Endothelial cell of umbilical vein (primary cell): ENCODE results near the gene RBMS3. TPM values are rescaled to one million over a fixed set of nuclear protein-coding genes. Genes with fewer than 3 reads are reported as not detected.

Source experiments
- BruUV-seq: library from RNA; stranded (reverse); fragments of 400-500 nt; replicated peaks from 2 replicates; lab custom pipeline; 2021; lab: Mats Ljungman, UMichigan
- CTCF ChIA-PET: fragments of 300-600, 350-600 bp; sonication (Branson Sonifier 250); formaldehyde crosslinking; loops from one replicate; lab custom pipeline; 2021; ENCODE audit warnings: antibody characterized with exemption, inconsistent platforms; lab: Charles Lee
- POLR2A ChIA-PET: fragments of 300-600, 350-600 bp; sonication (Branson Sonifier 250); formaldehyde crosslinking; loops from one replicate; lab custom pipeline; 2021; ENCODE audit warnings: antibody characterized with exemption, inconsistent platforms; lab: Charles Lee
- DNase-seq: peaks from one replicate; pipeline ENCODE4 v3.0.0-alpha.2; 2011; ENCODE audit warnings: low read depth, low spot score
- FAIRE-seq: peaks from 2 replicates; lab custom pipeline; 2011; peaks lifted over from hg19 to GRCh38; lab: Jason Lieb, UNC
- H2AFZ ChIP-seq: 2 replicates; pipeline ENCODE4 v1.6.0; 2012; ENCODE audit warnings: low read depth, low read length, control low read depth, inconsistent platforms
- H3K27ac ChIP-seq: 2 replicates; pipeline ENCODE4 v1.5.1; 2011; ENCODE audit warnings: low read depth, mild to moderate bottlenecking, control low read depth, low read length, moderate library complexity; ENCODE audit not compliant: insufficient read depth
- H3K27me3 ChIP-seq, 2 experiments: 2 replicates each; pipeline versions ENCODE4 v1.6.0 to v1.6.1; 2011; ENCODE audit warnings: low read length in 2 of 2, mixed read lengths in 1 of 2; ENCODE audit not compliant: control insufficient read depth in 2 of 2, insufficient read depth in 2 of 2
- H3K36me3 ChIP-seq, 2 experiments: 2 replicates in 1 of 2; 3 replicates in 1 of 2; pipeline ENCODE4 v1.5.1; 2011; ENCODE audit warnings: low read length in 2 of 2, mild to moderate bottlenecking in 1 of 2, moderate library complexity in 1 of 2; ENCODE audit not compliant: control insufficient read depth in 2 of 2, insufficient read depth in 2 of 2; ENCODE audit errors: extremely low read depth in 1 of 2
- H3K4me1 ChIP-seq: 3 replicates; pipeline ENCODE4 v1.5.1; 2011; ENCODE audit warnings: mild to moderate bottlenecking, low read length; ENCODE audit not compliant: control insufficient read depth, insufficient read depth; ENCODE audit errors: extremely low read depth
- H3K4me2 ChIP-seq: 2 replicates; pipeline ENCODE4 v1.6.1; 2011; ENCODE audit warnings: low read length, control low read depth, mixed read lengths; ENCODE audit not compliant: insufficient read depth
- H3K4me3 ChIP-seq, 3 experiments: fragments of 200-600 bp in 1 of 3; sonication (generic), shearing (Covaris generic) in 1 of 3; replicated peaks in 1 of 3; 2 replicates each; pipeline ENCODE4 v1.5.1; 2011 to 2016; ENCODE audit warnings: control low read depth in 3 of 3, low read length in 3 of 3, mild to moderate bottlenecking in 2 of 3, inconsistent platforms in 1 of 3, low read depth in 1 of 3, moderate library complexity in 1 of 3; ENCODE audit not compliant: insufficient read depth in 1 of 3
- H3K79me2 ChIP-seq: 2 replicates; pipeline ENCODE4 v1.6.0; 2012; ENCODE audit warnings: low read length, inconsistent platforms; ENCODE audit not compliant: control insufficient read depth, insufficient read depth
- H3K9ac ChIP-seq: replicated peaks from 2 replicates; pipeline ENCODE3; 2011; ENCODE audit warnings: low read length, control low read depth; ENCODE audit not compliant: insufficient read depth; ENCODE audit errors: extremely low read depth
- H3K9me1 ChIP-seq: replicated peaks from 3 replicates; pipeline ENCODE4 v1.6.0; 2011; ENCODE audit warnings: mild to moderate bottlenecking, low read length; ENCODE audit not compliant: control insufficient read depth, insufficient read depth; ENCODE audit errors: extremely low read depth
- H3K9me3 ChIP-seq: replicated peaks from 2 replicates; pipeline ENCODE4 v1.5.1; 2012; ENCODE audit warnings: low read length, inconsistent platforms; ENCODE audit not compliant: control insufficient read depth, insufficient read depth
- H4K20me1 ChIP-seq: replicated peaks from 2 replicates; pipeline ENCODE3; 2011; ENCODE audit warnings: mild to moderate bottlenecking, low read length; ENCODE audit not compliant: control insufficient read depth, insufficient read depth; ENCODE audit errors: extremely low read depth
- CTCF ChIP-seq, 2 donors: IDR thresholded peaks; 1 replicate in 1 of 2; 2 replicates in 1 of 2; pipeline ENCODE4 v1.5.1; 2011; ENCODE audit warnings: low read length in 2 of 2, mild to moderate bottlenecking in 2 of 2, moderate library complexity in 2 of 2, control low read depth in 1 of 2, inconsistent platforms in 1 of 2, low read depth in 1 of 2; ENCODE audit not compliant: insufficient read depth in 1 of 2; ENCODE audit errors: extremely low read depth in 1 of 2
- EZH2 ChIP-seq: IDR thresholded peaks from 2 replicates; pipeline ENCODE4 v1.6.1; 2012; ENCODE audit warnings: borderline replicate concordance, low read depth, mild to moderate bottlenecking, moderate library complexity, low read length, inconsistent platforms; ENCODE audit not compliant: severe bottlenecking
- GATA2 ChIP-seq: IDR thresholded peaks from 2 replicates; pipeline ENCODE4 v1.7.0; 2011; ENCODE audit warnings: low read depth, mild to moderate bottlenecking, moderate library complexity, mixed read lengths, low read length; ENCODE audit not compliant: insufficient read length, insufficient read depth
- JUN ChIP-seq: IDR thresholded peaks from 2 replicates; pipeline ENCODE4 v1.6.1; 2011; ENCODE audit warnings: borderline replicate concordance, low read depth; ENCODE audit not compliant: insufficient read length, insufficient read depth
- MYC ChIP-seq: IDR thresholded peaks from one replicate; pipeline ENCODE4 v1.6.1; 2011; ENCODE audit warnings: mild to moderate bottlenecking, low read depth, low read length
- dilution Hi-C: fragments of 300-500 bp; cut with MboI; formaldehyde crosslinking; loops from one replicate; pipeline ENCODE4 v1.15.0; 2019; ENCODE audit warnings: low sequenced_read_pairs; ENCODE audit not compliant: extremely low pct_ligation_motif_present
- intact Hi-C: fragments of 100-400 bp; cut with micrococcal nuclease; formaldehyde crosslinking; loops from one replicate; pipeline ENCODE4 v1.10.0; 2022
- polyA plus RNA-seq, 4 experiments: library from polyadenylated mRNA; depleted of rRNA in 3 of 4; stranded (reverse) in 3 of 4; unstranded in 1 of 4; fragments of >200 nt; gene quantifications; 2 replicates each; pipeline versions ENCODE4 v1.2.1 to v1.2.3, GENCODE V29; 2011 to 2012; ENCODE audit warnings: missing spikeins in 1 of 4
- total RNA-seq: library from RNA; stranded (reverse); gene quantifications from 2 replicates; pipeline ENCODE4 v1.2.3, GENCODE V29; 2021

RBMS3 gene
- total and polyA plus RNA-seq, 2 donors (not counting 3 experiments of a cell fraction or from before 2014, with no cell fraction given) = 13.6 to 42.3 TPM

- ChIA-PET CTCF (no interaction called here), POLR2A (no interaction called here)
- H3K4me3 ChIP-seq = no peak overlapping the region
- TF ChIP-seq CTCF (IDR thresholded peaks at IDR 0.05; ENCODE audit: extremely low read depth in 1 of 2, insufficient read depth in 1 of 2, low read depth in 1 of 2, low read length in 2 of 2) = no peak
- peaks cover 7% of the 10 kb centered on the region for H3K4me1 ChIP-seq
- H3K79me2 ChIP-seq = peaks cover 7% of the 10 kb centered on the region
- H3K36me3 ChIP-seq = no peaks in the 10 kb centered on the region
- intact Hi-C loops (no loop called here), dilution Hi-C loops (no loop called here)
- DNase-seq (no peak), FAIRE-seq (no peak)
- no peak overlapping the region for H3K4me2 ChIP-seq
- no peaks in the 10 kb centered on the region for H3K9me1 ChIP-seq
- H3K27me3 ChIP-seq = no peaks in the 10 kb centered on the region
- no peak overlapping the region for H3K27ac ChIP-seq
- BruUV-seq = no TSS peak
- H4K20me1 ChIP-seq = no peaks in the 10 kb centered on the region
- no peaks in the 10 kb centered on the region for H3K9me3 ChIP-seq
- H2AFZ ChIP-seq = no peak overlapping the region
- H3K9ac ChIP-seq = no peak overlapping the region
Measured at GRCh38 chr3:29379097-29379496, 98.2 kb downstream of the RBMS3 start.

- dilution Hi-C loops = no loop called here
- Histone ChIP-seq H3K4me2 (peak overlapping the region; percentile 8), H4K20me1 (no peaks in the 10 kb centered on the region), H3K27me3 (no peaks in the 10 kb centered on the region), H3K79me2 (peaks cover 7% of the 10 kb centered on the region), H3K27ac (peak overlapping the region; percentile 39), H3K9me3 (no peaks in the 10 kb centered on the region), H2AFZ (no peak overlapping the region), H3K4me3 (no peak overlapping the region), H3K9me1 (no peaks in the 10 kb centered on the region), H3K4me1 (peaks cover 7% of the 10 kb centered on the region), H3K9ac (no peak overlapping the region), H3K36me3 (no peaks in the 10 kb centered on the region)
- TF ChIP-seq GATA2 (peak; percentile 66), JUN (peak; percentile 35), EZH2 (no peak), MYC (no peak)
- FAIRE-seq (no peak), DNase-seq (peak; percentile 47)
- intact Hi-C loops = no loop called here
- no TSS peak for BruUV-seq
- POLR2A ChIA-PET = no interaction called here
- CTCF ChIA-PET = interaction anchor here (0.8 to 0.9 kb wide), 2 partner anchors 12 to 144 kb away, joined by 3 to 4 read pairs; no protein-coding TSS in a partner anchor
Measured at GRCh38 chr3:29381595-29381994, 100.7 kb downstream of the RBMS3 start.
